ENCODE results near the gene CHRDL1.

CHRDL1 gene

DNA sequence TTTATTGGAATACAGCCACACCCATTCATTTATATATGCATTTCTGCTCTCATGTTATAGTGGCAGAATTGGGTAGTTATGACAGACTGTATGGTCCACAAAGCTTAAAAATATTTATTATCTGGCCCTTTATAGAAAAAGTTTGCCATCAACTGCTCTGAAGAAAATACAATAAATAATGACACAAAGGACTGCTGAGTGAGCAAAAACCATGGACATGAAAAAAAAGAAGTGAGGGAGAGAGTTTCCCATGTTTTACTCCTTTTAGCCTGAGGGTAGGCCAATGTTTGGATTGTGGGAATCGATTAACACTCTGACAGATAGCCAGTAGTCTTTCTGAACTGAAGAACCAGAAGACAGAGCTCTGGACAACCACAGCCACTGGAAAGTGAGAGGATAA lies 149.2 kb downstream of the CHRDL1 start:
- DNase-seq: no peak
